Breast epithelium (tissue), 3 donors: ENCODE results near the gene PIGA.

Source experiments
- CTCF ChIP-seq, 3 donors: fragments of 450-650 bp; IDR thresholded peaks; one replicate each; pipeline ENCODE4 v1.5.1; 2016 to 2017; ENCODE audit warnings: antibody characterized with exemption in 3 of 3, mild to moderate bottlenecking in 3 of 3, moderate library complexity in 3 of 3
- POLR2A ChIP-seq: fragments of 450-650 bp; IDR thresholded peaks from one replicate; pipeline ENCODE4 v1.6.1; 2016; ENCODE audit warnings: antibody characterized with exemption, mild to moderate bottlenecking, moderate library complexity
- POLR2AphosphoS5 ChIP-seq, 3 donors: sonication (generic); formaldehyde crosslinking; IDR thresholded peaks; one replicate each; pipeline ENCODE4 v1.6.1; 2017; ENCODE audit warnings: antibody characterized with exemption in 3 of 3

GRCh38 chrX:15328131-15328530 is 7.2 kb downstream of the PIGA start:
- TF ChIP-seq CTCF (IDR thresholded peaks at IDR 0.05) (no peak), POLR2A (no peak), POLR2AphosphoS5 (IDR thresholded peaks at IDR 0.05) (no peak)
